Measurements from ENCODE around the gene RFT1. TPM values are rescaled to one million over a fixed set of nuclear protein-coding genes. Genes with fewer than 3 reads are reported as not detected.

RFT1 gene
- total RNA-seq, 1 donor from 2014 or later, result 17.2 TPM

DNA sequence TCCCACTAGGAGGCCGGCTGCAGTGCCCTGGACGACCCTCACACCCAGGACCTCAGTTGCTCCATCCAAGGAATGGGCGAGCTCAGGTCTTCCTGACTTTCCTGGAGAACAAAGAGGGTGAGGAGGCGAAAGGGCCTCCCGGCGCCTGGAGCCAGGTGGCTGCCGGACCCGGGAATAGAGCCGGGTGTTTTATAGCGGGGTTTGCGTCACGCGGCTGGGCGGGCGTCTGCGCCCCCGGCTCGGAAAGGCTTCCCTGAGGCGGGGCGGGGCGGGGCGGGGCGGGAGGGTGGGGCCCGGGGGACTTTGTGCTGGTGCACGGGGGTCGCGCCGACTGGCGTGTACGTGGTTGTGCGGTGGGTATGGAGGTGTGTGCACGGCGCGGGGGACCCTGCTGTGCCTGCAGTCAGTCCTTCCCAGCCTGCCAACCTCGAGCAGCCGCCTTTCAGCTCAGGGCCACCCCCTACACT, 26.2 kb upstream of the RFT1 start:
- no peak overlapping the region for H2AFZ ChIP-seq (replicated peaks)
- H3K4me1 ChIP-seq, result peaks cover 15% of the 10 kb centered on the region
- peak overlapping the region; percentile 49 for H3K4me2 ChIP-seq
- H4K20me1 ChIP-seq (ENCODE audit: low read depth), result no peaks in the 10 kb centered on the region
- Mint-ChIP-seq H3K4me3 (peak overlapping the region; percentile 15), H3K9me3 (no peaks in the 10 kb centered on the region), H3K27ac (no peak overlapping the region), H3K27me3 (ENCODE audit: insufficient read depth, low read depth) (peaks cover 40% of the 10 kb centered on the region), H3K4me1 (peaks cover 14% of the 10 kb centered on the region), H3K36me3 (peaks cover 2% of the 10 kb centered on the region)
- no peaks in the 10 kb centered on the region for H3K36me3 ChIP-seq
- H3K27ac ChIP-seq, result no peak overlapping the region
- no peak overlapping the region for H3K9ac ChIP-seq
- peak; percentile 41 for DNase-seq (ENCODE audit: low spot score)
- TF ChIP-seq EZH2 (IDR thresholded peaks at IDR 0.05) (no peak), CTCF (IDR thresholded peaks at IDR 0.05) (no peak), EZH2phosphoT487 (IDR thresholded peaks at IDR 0.05) (no peak)
- no peaks in the 10 kb centered on the region for H3K79me2 ChIP-seq (ENCODE audit: low read depth)
- no peak overlapping the region for H3K4me3 ChIP-seq
- no peaks in the 10 kb centered on the region for H3F3A ChIP-seq (ENCODE audit: low read depth)
- peaks cover 46% of the 10 kb centered on the region for H3K27me3 ChIP-seq
- H3K9me3 ChIP-seq (ENCODE audit: low read depth), result no peaks in the 10 kb centered on the region

GRCh38 chr3:53155760-53156159, 25.5 kb upstream of the RFT1 start:
- peaks cover 15% of the 10 kb centered on the region for H3K4me1 ChIP-seq
- H3K4me1 Mint-ChIP-seq, result peaks cover 14% of the 10 kb centered on the region
- no peaks in the 10 kb centered on the region for H3K36me3 ChIP-seq
- H3K4me2 ChIP-seq, result no peak overlapping the region
- H3K4me3 Mint-ChIP-seq, result no peak overlapping the region
- peaks cover 40% of the 10 kb centered on the region for H3K27me3 Mint-ChIP-seq (ENCODE audit: insufficient read depth, low read depth)
- H4K20me1 ChIP-seq (ENCODE audit: low read depth), result no peaks in the 10 kb centered on the region
- H2AFZ ChIP-seq (replicated peaks), result no peak overlapping the region
- H3K27ac Mint-ChIP-seq, result no peak overlapping the region
- H3K4me3 ChIP-seq, result no peak overlapping the region
- peaks cover 43% of the 10 kb centered on the region for H3K27me3 ChIP-seq
- no peaks in the 10 kb centered on the region for H3K79me2 ChIP-seq (ENCODE audit: low read depth)
- no peak for TF ChIP-seq EZH2phosphoT487 (IDR thresholded peaks at IDR 0.05)
- TF ChIP-seq EZH2 (IDR thresholded peaks at IDR 0.05), result no peak
- no peak for TF ChIP-seq CTCF (IDR thresholded peaks at IDR 0.05)
- peaks cover 2% of the 10 kb centered on the region for H3K36me3 Mint-ChIP-seq
- DNase-seq (ENCODE audit: low spot score), result peak; percentile 43
- H3K27ac ChIP-seq, result no peak overlapping the region
- H3K9me3 Mint-ChIP-seq, result no peaks in the 10 kb centered on the region
- no peaks in the 10 kb centered on the region for H3F3A ChIP-seq (ENCODE audit: low read depth)
- no peaks in the 10 kb centered on the region for H3K9me3 ChIP-seq (ENCODE audit: low read depth)
- H3K9ac ChIP-seq, result no peak overlapping the region

GRCh38 chr3:53154881-53155285, 24.6 kb upstream of the RFT1 start:
- TF ChIP-seq EZH2phosphoT487 (IDR thresholded peaks at IDR 0.05) (no peak), CTCF (IDR thresholded peaks at IDR 0.05) (no peak), EZH2 (IDR thresholded peaks at IDR 0.05) (no peak)
- H3K4me1 ChIP-seq, result peaks cover 9% of the 10 kb centered on the region
- Mint-ChIP-seq H3K36me3 (no peaks in the 10 kb centered on the region), H3K27me3 (ENCODE audit: insufficient read depth, low read depth) (peaks cover 33% of the 10 kb centered on the region), H3K9me3 (no peaks in the 10 kb centered on the region), H3K4me1 (peaks cover 9% of the 10 kb centered on the region), H3K27ac (no peak overlapping the region), H3K4me3 (no peak overlapping the region)
- H3K36me3 ChIP-seq, result no peaks in the 10 kb centered on the region
- no peak overlapping the region for H3K9ac ChIP-seq
- peaks cover 34% of the 10 kb centered on the region for H3K27me3 ChIP-seq
- no peak overlapping the region for H3K27ac ChIP-seq
- H3K9me3 ChIP-seq (ENCODE audit: low read depth), result no peaks in the 10 kb centered on the region
- no peak for DNase-seq (ENCODE audit: low spot score)
- no peaks in the 10 kb centered on the region for H4K20me1 ChIP-seq (ENCODE audit: low read depth)
- H3K79me2 ChIP-seq (ENCODE audit: low read depth), result no peaks in the 10 kb centered on the region
- no peak overlapping the region for H3K4me3 ChIP-seq
- H2AFZ ChIP-seq (replicated peaks), result no peak overlapping the region
- H3K4me2 ChIP-seq, result no peak overlapping the region
- no peaks in the 10 kb centered on the region for H3F3A ChIP-seq (ENCODE audit: low read depth)

All from neural progenitor cell (in vitro differentiated cells).